Fibroblast of upper back skin (primary cell): ENCODE results near the gene REPS1.
A peak's percentile ranks its signal among the peaks of the same experiment; 100 is the strongest.
"Not testable (repeated sequence)": the region's sequence is repeated elsewhere in the genome, so short reads cannot be mapped to it uniquely, and the experiment has no call there.

Experiments
- DNase-seq: peaks from one replicate; pipeline ENCODE4 v3.0.0-alpha.2; 2013

Gene REPS1

GRCh38 chr6:139003751-139004150 is 15.7 kb upstream of the REPS1 start:
- no peak for DNase-seq

GRCh38 chr6:138999949-139000725 is 12.1 kb upstream of the REPS1 start:
- DNase-seq: peak; percentile 63

- no peak for DNase-seq
Observed at GRCh38 chr6:138997136-138997535, 9.1 kb upstream of the REPS1 start.

- no peak for DNase-seq
Observed at GRCh38 chr6:138996524-138996923, 8.5 kb upstream of the REPS1 start.

GRCh38 chr6:138993410-138993809 is 5.4 kb upstream of the REPS1 start:
- DNase-seq: not testable (repeated sequence)

- DNase-seq: not testable (repeated sequence)
Observed at GRCh38 chr6:138992965-138993364, 4.9 kb upstream of the REPS1 start.

GRCh38 chr6:138991206-138991605 is 3.2 kb upstream of the REPS1 start:
- no peak for DNase-seq

- no peak for DNase-seq
Observed at GRCh38 chr6:138989098-138989983, 1.3 kb upstream of the REPS1 start.

- no peak for DNase-seq
Observed at GRCh38 chr6:138988469-138988834, 399 bp upstream of the REPS1 start.

GRCh38 chr6:138987080-138987642 is 892 bp downstream of the REPS1 start:
- DNase-seq: no peak

GRCh38 chr6:138986578-138986977 is 1.5 kb downstream of the REPS1 start:
- DNase-seq: no peak

GRCh38 chr6:138981416-138981815 is 6.6 kb downstream of the REPS1 start:
- DNase-seq: no peak

- DNase-seq: no peak
Observed at GRCh38 chr6:138979813-138980668, 8.0 kb downstream of the REPS1 start.

- peak; percentile 59 for DNase-seq
Observed at GRCh38 chr6:138979365-138979764, 8.7 kb downstream of the REPS1 start.

- no peak for DNase-seq
Observed at GRCh38 chr6:138978229-138978628, 9.8 kb downstream of the REPS1 start.

GRCh38 chr6:138977646-138978167 is 10.3 kb downstream of the REPS1 start:
- DNase-seq: no peak

GRCh38 chr6:138977242-138977641 is 10.8 kb downstream of the REPS1 start:
- DNase-seq: no peak

GRCh38 chr6:138975815-138976214 is 12.2 kb downstream of the REPS1 start:
- DNase-seq: no peak

GRCh38 chr6:138973466-138974153 is 14.4 kb downstream of the REPS1 start:
- peak; percentile 80 for DNase-seq

GRCh38 chr6:138972226-138972665 is 15.8 kb downstream of the REPS1 start:
- peak; percentile 43 for DNase-seq

GRCh38 chr6:138971601-138972000 is 16.5 kb downstream of the REPS1 start:
- peak; percentile 24 for DNase-seq
